GM04504 (cell line): ENCODE data around the gene PHLDB3.
"Not testable (repeated sequence)": the region's sequence is repeated elsewhere in the genome, so short reads cannot be mapped to it uniquely, and the experiment has no call there.

ENCODE experiments used
- DNase-seq: peaks from one replicate; pipeline ENCODE4 v3.0.0-alpha.2; 2012; ENCODE audit warnings: low read depth

The PHLDB3 gene

DNA sequence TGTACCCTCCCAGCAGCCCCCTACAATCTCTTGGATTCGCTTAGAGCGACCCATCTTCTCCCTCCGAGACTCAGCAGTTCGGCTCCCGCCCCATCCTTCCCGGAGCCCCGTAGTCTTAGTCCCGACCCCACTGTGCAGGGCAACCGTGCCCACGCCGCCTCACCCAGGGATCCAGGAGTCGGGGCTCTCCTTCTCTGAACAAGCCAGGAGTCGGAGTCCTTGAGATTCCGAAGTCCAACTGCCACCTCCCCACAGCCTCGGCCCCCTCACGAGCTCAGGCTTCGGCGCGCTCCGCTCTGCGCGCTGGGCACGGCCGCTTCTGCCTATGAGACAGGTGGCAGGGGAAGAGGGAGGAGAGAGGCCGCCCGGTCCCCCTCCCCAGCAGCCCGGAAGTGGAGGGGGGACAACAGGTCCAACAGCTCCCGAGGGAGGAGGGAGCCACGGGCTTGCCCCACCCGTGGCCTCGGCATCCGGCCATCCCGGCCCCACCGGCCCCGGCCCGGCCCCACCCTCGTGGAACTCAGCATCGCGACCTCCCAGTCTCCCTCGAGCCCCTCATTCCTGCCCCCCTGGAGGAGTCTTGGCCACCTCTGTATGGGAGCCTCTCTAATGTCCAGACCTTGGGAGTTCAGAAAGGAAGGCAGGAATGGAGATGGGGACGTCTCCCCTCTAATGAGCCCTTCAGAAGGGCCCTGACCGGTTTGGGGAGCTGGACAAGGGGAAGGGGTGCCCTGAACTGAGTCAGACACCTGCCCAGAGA is at the start of gene PHLDB3:
PHLDB3 (minus strand) TSS at position 321 of the 760 bp plus-strand sequence. CDS start 628 bp downstream, outside the sequence.
- no peak for DNase-seq

DNA sequence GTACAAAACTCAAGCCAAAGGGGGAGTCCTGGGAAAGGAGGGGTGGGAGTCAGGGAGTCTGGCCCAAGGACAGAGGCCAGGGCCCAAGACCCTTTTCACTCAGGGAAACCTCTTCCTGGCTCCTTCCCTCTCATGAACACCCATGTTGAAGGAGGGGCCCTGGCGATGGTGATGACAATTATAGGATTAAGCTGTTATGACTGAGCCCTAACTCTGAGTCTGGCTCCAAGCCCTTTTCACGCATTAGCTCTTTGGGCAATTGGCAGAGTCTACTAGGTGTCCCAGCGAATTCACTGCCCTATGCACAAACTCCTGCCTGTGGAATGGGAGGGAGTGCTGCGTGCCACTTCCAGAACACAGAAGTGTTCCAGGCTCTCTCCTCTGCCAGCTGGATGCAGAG is 49.1 kb upstream of the PHLDB3 start:
- no peak for DNase-seq

DNA sequence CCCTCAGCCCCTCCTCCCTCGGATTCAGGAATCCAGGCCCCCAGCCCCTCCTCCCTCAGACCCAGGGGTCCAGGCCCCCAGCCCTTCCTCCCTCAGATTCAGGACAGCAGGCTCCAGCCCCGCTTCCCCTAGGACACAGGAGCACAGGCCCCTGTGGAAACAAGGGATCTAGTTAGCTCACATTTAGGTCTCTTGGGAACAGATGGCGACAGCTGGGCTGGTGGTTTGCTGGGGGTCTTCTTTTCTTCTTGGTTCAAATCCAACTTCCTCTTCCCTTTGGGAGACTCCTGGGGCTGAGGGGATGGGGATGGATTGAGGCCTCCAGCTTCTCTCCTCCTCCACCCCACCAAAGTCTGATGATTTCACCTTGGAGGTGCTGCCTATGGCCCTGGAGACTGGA is 48.1 kb upstream of the PHLDB3 start:
- no peak for DNase-seq

DNA sequence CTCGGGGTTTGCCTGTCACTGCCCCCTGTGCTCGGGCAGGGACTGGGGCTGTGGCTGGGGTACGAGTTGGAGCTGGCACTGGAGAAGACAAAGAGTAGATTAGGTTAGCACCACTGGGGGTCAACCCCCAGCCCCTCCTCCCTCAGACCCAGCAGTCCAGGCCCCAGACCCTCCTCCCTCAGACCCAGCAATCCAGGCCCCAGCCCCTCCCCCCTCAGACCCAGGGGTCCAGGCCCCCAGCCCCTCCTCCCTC is 47.6 kb upstream of the PHLDB3 start:
- no peak for DNase-seq

DNA sequence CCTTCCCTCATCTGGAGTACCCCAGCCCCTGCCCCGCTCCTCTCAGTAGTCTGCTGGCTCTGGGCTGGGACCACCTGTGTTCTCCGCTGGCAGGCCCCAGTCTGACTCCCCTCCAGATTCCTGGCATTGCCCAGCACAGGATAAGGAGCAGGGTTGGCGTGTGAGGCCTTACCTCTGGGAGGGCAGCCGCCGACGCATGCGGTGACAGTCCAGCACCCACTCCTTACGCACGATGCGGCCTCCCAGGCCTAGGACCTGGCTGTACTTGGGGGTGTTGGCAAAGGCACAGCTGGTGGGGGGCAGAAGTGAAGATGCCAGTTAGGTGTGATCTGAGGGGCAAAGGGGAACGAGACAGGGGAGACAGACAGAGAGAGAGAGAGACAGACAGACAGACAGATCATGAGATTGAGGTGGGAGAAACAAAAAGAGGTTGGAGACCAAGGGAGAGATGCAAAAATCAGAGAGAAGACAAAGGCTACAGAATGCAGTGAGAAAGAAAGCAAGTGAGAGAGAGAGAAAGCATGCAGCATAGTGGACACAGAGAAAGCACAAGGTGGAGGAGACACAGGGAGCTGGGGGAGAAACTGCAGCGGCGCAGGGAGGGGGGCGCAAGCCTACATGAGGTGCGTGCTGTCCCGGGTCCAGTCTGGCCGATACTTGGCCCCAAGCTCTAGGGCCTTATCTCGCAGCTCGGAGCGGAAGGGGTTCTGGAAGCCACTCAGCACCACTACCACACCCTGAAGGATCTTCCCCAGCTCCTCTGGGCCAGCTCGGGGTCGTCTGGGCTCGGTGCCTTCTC is 47.1 kb upstream of the PHLDB3 start:
- no peak for DNase-seq

DNA sequence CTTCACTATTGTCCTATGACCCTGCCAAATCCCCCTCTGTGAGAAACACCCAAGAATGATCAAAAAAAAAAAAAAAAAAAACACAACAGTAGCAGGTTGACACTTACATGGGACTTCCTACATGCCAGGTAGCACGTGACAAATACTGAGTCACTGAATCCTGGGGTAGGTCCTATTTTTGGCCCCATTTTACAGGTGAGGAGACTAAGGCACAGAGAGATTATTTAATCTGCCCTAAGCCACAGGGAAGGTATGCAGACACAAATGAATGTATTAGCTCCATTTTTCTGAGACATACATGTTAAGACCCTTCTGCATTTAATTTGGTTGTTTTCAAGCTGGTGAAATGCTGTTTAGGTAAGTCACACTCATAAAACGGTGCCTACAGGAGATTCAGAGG is 44.2 kb upstream of the PHLDB3 start:
- no peak for DNase-seq

DNA sequence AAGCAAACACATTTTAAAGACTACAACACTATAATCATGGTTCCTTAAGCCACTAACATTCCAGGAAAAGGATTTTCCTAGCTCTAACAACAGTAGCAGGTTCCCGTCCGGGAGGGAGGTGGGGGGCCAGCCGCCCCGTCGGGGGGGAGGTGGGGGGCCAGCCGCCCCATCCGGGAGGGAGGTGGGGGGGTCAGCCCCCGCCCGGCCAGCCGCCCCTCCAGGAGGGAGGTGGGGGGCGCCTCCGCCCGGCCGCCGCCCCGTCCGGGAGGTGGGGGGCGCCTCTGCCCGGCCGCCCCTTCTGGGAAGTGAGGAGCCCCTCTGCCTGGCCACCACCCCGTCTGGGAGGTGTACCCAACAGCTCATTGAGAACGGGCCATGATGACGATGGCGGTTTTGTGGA is 43.4 kb upstream of the PHLDB3 start:
- not testable (repeated sequence) for DNase-seq

DNA sequence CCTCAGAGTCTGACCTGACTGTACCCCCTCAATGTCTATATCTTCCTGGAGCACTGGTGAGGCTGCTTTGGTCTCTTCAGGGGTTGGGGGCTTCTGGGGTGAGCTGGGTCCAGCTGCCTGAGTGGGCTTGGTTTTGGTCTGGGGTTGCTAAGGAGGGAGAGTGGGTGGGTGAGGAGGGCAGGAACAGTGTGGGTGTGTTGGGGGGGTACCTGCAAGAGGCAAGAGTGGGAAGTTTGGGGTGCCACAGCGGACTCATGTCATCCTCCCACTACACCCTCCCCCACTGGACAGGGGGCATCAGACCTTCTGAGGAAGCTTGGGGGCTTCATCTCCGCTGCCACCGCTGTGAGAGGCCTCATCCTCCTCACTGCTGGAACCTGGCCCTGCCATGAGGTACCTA is 42.0 kb upstream of the PHLDB3 start:
- no peak for DNase-seq

DNA sequence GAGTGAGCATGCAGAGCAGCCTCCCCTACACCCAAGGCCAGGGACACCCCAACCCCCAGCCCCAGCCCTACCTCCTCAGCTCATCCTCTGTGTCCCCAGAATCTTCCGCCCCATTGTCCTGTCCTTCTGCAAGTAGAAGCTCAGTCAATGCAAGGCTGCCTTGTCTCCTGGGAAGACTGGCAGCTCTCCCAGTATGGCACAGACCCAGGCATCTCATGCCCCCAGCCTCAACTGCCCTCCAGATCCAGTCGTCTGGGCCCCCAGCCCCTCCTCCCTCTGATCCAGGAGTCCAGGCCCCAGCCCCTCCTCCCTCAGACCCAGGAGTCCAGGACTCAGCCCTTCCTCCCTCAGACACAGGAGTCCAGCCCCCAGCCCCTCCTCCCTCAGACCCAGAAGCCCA is 41.4 kb upstream of the PHLDB3 start:
- no peak for DNase-seq

DNA sequence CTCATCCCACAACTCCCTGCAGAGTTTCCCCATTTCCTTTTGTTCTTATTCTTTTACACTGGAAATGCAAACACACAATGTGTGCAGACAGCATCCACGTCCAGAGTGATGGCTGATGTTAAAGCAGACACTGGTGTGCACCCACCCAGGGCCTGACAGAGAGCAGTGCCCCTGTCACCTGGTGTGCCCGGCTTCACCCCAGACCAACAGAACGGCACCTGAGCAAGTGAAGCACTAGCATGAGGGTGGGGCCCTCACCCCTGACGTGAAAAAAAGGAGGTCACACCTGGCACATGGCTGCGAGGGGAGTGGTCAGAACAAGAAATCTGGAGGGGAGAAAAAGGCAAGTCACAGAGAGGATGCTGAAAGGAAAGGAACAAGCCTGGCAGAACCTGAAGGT is 40.7 kb upstream of the PHLDB3 start:
- no peak for DNase-seq

DNA sequence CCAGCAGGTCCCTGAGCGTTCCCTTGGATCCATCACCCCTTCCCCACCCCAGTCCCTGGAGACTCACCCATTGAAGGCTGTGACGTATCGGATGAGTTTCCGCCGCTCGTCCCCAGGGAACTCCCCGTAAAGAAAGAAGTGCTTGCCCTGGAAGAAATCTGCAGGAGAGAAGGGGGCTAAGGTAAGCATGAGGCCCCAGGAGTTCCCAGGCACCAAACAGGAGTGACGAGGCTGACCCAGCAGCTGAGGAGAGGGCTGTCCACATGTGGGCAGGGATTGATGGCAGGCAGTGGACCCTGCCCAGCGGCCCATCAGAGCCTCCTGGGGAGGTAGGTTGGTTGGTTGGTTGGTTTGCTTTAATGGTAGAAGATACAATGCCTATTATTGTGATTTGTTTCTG is 39.5 kb upstream of the PHLDB3 start:
- DNase-seq: no peak

DNA sequence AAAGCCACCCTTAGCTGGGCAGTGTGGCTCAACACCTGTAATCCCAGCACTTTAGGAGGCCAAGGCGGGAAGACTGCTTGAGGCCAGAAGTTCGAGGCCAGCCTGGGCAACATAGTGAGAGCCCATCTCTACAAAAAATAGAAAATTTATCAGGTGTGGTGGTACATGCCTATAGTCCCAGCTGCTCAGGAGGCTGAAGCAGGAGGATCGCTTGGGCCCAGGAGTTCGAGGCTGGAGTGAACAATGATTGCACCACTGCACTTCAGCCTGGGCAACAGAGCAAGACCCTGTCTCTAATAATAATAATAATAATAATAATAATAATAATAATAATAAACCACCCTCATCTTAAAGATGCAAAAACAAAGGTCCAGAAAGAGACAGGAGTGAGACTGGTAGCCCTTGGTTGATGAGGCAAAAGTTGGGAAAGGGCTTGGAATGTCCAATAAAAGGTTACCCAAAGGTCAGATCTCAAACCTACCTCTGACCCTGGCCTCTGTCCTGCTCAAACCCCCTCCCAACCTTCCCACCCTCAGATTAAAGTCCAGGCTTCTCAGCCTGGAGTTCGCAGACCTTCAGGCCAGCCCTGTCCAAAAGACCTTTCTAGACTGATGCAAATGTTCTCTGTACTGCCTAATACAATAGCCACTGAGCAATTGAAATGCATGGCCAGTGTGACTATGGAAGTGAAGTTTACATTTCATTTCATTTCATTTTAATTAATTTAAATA is 37.5 kb upstream of the PHLDB3 start:
- no peak for DNase-seq

DNA sequence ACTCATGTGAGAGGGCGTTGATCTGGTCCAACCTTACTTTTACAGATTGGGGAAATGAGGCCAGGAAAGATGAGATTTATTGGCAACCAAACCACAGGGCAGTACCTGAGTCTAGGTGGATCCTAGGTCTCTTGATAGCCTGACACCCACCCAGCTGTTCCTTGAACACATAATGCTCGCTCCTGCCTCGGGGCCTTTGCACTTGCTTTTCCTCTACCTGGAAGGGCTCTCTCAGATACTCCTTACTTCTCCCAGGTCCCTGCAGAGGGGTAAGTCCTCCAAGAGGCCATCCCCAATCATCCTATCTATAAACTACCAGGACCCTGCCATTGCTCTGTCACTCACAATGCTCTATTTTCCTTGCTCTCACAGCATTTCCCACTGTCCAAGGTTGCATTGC is 35.8 kb upstream of the PHLDB3 start:
- DNase-seq: no peak

DNA sequence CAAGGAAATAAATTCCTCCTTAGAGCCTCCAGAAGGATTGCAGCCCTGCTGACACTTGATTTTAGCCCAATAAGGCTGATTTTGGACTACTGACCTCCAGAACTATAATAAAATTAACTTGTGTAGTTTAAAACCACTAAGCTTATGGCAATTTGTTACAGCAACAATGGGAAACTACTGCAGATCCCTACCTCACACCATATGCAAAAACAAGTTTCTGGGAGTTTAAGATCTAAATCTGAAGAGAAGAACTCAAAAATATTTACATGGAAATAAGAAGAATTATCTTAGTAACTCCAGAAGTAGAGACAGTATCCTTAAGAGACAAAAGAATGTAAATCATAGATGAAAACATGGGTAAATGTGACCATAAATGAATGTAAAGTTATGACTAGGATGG is 34.4 kb upstream of the PHLDB3 start:
- DNase-seq: no peak

DNA sequence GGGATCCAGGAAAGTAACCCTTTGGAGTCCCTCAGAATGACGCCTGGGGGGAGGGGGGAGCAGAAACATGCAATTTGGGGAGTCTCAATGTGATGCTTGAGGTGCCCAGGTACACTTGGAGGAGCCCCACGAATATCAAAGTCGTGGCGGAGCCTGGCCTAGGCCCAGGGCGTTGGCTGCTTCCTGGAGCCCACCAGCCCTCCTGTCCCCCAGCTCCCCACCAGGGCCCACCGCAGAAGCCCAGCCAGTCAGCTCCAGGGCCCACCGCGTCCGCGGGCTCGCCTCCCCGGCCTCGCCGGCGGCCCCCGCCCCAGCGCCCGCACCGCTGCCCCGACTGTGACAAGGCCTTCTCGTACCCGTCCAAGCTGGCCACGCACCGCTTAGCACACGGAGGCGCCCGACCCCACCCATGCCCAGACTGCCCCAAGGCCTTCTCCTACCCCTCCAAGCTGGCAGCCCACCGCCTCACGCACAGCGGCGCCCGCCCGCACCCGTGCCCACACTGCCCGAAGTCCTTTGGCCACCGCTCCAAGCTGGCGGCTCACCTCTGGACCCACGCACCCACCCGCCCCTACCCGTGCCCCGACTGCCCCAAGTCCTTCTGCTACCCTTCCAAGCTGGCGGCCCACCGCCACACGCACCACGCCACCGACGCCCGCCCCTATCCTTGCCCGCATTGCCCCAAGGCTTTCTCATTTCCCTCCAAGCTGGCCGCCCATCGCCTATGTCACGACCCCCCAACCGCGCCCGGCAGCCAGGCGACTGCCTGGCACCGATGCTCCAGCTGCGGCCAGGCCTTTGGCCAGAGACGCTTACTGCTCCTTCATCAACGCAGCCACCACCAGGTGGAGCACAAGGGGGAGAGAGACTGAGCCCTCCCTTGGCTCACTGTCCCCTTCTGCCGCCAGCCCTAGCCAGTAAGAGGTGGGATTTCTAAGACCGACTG is 30.5 kb upstream of the PHLDB3 start:
- DNase-seq: no peak

DNA sequence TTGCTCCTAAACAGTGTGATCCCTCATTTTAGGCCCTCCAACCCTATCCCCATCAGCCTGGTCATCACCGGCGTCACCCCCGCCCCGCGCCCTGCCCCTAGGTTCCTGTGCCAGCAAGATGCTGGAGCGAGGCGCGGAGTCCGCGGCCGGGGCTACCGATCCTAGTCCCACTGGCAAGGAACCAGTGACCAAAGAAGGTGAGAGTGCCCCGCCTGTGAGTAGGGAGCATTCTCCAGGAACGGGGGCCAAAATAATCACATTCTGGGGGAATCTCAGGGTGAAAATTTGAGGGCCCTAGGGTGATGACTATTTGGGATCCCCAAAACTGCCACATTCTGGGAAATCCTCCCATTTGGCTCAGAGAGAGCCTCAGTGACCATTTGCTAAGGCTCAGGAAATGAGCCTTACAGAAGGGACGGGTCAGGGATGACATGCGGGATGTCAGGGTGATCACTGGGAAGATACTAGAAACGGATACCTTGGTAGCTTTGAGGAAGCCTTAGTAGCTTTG is 29.8 kb upstream of the PHLDB3 start:
- no peak for DNase-seq

DNA sequence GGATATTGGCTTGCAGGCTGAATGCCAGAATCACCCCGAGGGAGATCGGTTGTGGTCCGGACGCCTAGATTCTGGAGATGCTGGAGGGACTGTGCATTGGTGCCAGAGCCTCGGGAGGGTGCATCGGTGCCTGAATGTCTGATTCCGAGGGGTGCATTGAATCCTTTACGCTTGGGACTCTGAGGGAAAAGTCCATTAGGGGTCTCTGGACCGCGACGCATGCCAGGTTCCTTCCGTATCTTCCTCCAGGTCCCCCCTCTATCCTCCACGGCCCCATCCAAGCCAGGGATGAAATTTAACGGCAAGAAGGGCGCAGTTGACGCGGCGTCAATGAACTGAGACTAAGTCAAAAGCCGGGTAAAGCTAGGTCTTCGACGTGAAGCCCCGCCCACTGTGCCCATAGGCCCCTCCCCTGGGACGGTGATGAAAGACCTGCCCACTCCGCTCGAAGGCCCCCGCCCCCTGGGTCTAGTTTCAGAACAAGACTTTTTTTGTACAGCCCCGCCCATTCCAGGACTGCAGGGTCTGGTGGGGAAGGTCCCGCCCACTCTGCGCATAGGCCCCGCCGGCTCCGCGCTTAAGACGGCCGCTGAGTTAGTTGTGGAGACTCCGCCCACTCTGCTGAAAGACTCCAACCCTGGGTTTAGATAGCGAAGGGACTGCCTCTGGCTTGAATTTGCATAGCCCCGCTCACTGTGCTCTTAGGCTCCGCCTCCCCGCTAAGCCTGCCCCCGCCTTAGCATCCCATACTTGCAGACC is 29.2 kb upstream of the PHLDB3 start:
- DNase-seq: peak; percentile 97

DNA sequence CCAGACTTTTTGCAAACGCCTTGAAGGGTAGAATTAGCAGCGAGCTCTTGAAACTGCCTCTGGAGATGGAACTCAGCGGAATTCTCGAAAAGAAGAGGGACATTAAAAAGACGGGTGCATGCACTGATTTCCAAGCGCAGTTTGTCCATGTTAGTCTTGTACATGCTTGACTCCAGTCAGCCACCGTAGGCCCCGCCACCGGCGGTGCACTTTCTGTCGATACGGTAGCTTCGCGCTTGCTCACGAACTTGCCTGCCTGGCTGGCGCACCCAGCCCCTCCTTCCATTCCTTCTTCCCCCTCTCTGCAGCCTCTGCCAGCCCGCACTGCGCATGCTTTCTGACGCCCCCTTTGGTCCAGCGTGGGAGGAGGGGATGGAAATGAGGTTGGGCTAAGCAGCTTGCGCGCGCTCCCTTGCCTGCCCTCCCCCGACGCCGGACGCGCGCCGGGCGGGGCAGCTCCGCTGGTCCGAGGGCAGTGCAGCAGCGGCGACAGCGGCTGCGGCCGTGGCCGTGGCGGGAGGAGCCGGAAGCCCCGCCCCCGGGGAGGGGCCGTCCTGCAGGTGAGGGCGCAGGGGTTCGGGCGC is 28.5 kb upstream of the PHLDB3 start, which contains the start of gene ZNF575:
ZNF575 (plus strand) TSS at position 227 of the 584 bp plus-strand sequence. CDS start 1,235 bp downstream, outside the sequence.
- peak; percentile 83 for DNase-seq

DNA sequence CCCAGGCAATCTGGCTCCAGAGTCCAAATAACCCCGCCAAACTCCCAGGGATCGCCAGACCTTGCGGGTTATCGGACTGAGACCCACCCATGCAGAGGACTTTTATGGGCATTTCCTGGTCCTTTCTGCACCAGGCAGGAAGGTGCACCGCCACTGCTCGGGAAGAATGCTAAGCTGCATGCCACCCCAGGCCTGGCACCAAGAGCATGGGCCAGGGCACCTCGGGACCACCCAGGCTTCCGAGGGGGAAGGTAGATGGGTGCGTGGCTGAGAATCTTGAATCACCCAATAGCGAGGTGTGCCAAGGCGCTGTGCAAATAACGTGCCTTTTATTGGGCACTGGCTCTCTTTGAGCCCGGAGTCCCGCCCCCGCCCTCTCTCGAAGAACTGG is 28.0 kb upstream of the PHLDB3 start:
- no peak for DNase-seq

DNA sequence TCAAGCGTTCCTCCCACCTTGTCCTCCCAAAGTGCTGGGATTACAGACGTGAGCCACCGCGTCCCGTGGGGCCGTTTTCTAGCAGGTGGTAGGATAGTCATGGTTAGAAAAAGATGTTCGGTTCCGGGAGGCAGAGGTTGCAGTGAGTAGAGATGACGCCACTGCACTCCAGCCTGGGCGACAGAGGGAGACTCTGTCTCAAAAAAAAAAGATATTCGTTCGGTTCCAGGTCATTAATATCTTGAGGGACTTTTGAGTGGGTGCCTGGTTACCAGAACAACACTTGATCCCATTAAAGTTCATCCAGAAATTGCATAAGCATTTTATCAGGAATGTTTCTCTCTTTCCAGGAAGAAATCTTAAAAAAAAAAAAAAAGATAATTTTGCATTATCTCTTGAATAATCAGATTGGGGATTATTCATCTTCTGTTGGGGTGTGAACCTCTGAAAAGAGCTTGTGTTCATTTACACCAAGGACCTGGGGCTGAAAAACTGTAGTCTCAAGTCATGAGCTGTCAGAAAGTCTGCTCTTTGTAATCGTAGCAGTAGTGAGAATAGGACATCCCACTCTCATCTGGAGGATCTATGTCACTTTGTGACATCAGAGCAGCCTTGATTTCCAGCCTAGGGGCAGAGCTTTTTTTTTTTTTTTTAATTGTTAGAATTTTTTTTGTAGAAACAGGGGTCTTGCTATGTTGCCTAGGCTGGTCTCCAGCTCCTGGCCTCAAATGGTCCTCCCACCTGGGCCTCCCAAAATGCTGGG is 23.5 kb upstream of the PHLDB3 start:
- no peak for DNase-seq
